Measurements from ENCODE around the gene GCNA.

DNA sequence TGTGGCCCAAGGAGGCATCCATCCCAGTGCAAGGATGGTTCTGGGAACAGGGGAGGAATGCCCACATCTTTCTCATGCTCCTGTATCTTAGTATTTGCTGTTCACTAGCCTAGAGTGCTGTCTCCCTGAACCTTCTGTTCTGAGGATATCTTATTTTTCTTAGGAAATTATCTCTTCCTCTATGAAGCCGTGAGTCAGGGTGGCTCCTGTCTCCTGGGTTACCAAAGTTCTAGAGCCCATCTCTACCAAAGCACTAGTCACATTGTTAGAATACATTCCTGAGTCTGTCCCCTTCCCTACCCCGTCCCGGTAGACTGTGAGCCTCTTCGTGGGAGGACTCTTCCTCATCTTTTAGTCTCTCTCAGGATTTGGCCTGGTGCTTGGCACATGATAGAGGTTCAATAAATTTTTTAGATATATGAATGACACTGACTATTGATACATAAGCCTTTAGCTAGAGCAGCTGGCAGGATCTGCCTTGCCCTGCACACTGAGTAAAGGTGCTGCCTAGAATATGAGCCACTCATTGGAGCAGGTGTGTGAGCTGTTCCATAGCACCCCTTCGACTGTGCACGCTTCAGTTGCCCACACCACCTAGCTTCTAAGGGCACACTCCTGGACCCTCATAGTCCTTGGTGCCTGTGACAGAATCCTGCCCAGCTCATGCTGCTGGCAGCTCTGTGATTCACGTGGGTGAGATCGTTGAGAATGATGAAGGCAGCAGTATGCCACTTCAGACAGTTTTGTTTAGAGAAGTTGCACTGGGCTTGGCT is 26.7 kb downstream of the GCNA start:
- TF ChIP-seq, protein P1, sequence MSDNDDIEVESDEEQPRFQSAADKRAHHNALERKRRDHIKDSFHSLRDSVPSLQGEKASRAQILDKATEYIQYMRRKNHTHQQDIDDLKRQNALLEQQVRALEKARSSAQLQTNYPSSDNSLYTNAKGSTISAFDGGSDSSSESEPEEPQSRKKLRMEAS (IDR thresholded peaks at IDR 0.05; ENCODE audit: low read depth), result no peak
- TF ChIP-seq, protein P2, sequence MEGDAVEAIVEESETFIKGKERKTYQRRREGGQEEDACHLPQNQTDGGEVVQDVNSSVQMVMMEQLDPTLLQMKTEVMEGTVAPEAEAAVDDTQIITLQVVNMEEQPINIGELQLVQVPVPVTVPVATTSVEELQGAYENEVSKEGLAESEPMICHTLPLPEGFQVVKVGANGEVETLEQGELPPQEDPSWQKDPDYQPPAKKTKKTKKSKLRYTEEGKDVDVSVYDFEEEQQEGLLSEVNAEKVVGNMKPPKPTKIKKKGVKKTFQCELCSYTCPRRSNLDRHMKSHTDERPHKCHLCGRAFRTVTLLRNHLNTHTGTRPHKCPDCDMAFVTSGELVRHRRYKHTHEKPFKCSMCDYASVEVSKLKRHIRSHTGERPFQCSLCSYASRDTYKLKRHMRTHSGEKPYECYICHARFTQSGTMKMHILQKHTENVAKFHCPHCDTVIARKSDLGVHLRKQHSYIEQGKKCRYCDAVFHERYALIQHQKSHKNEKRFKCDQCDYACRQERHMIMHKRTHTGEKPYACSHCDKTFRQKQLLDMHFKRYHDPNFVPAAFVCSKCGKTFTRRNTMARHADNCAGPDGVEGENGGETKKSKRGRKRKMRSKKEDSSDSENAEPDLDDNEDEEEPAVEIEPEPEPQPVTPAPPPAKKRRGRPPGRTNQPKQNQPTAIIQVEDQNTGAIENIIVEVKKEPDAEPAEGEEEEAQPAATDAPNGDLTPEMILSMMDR (IDR thresholded peaks at IDR 0.05), result no peak
- no peak for TF ChIP-seq RAD21 (IDR thresholded peaks at IDR 0.05; ENCODE audit: low read length)
- TF ChIP-seq MEF2A (IDR thresholded peaks at IDR 0.05; ENCODE audit: borderline replicate concordance, low read depth), result no peak
- no peak for TF ChIP-seq GABPA (IDR thresholded peaks at IDR 0.05; ENCODE audit: low read depth)
- TF ChIP-seq TEAD4 (IDR thresholded peaks at IDR 0.05; ENCODE audit: borderline replicate concordance, insufficient read depth), result no peak
- TF ChIP-seq SIN3A (IDR thresholded peaks at IDR 0.05; ENCODE audit: borderline replicate concordance, low read depth, low read length), result no peak
- no peak for TF ChIP-seq MXI1 (IDR thresholded peaks at IDR 0.05; ENCODE audit: low read depth, low read length)
- TF ChIP-seq EP300 (IDR thresholded peaks at IDR 0.05; ENCODE audit: borderline replicate concordance in 1 of 2, low read depth in 1 of 2, low read length in 1 of 2), result no peak
- no peak for TF ChIP-seq POLR2AphosphoS5 (IDR thresholded peaks at IDR 0.05; ENCODE audit: low read depth, low read length)
- TF ChIP-seq, protein P3, sequence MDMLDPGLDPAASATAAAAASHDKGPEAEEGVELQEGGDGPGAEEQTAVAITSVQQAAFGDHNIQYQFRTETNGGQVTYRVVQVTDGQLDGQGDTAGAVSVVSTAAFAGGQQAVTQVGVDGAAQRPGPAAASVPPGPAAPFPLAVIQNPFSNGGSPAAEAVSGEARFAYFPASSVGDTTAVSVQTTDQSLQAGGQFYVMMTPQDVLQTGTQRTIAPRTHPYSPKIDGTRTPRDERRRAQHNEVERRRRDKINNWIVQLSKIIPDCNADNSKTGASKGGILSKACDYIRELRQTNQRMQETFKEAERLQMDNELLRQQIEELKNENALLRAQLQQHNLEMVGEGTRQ (IDR thresholded peaks at IDR 0.05; ENCODE audit: borderline replicate concordance, low read depth, low read length), result no peak
- TF ChIP-seq, protein P4, sequence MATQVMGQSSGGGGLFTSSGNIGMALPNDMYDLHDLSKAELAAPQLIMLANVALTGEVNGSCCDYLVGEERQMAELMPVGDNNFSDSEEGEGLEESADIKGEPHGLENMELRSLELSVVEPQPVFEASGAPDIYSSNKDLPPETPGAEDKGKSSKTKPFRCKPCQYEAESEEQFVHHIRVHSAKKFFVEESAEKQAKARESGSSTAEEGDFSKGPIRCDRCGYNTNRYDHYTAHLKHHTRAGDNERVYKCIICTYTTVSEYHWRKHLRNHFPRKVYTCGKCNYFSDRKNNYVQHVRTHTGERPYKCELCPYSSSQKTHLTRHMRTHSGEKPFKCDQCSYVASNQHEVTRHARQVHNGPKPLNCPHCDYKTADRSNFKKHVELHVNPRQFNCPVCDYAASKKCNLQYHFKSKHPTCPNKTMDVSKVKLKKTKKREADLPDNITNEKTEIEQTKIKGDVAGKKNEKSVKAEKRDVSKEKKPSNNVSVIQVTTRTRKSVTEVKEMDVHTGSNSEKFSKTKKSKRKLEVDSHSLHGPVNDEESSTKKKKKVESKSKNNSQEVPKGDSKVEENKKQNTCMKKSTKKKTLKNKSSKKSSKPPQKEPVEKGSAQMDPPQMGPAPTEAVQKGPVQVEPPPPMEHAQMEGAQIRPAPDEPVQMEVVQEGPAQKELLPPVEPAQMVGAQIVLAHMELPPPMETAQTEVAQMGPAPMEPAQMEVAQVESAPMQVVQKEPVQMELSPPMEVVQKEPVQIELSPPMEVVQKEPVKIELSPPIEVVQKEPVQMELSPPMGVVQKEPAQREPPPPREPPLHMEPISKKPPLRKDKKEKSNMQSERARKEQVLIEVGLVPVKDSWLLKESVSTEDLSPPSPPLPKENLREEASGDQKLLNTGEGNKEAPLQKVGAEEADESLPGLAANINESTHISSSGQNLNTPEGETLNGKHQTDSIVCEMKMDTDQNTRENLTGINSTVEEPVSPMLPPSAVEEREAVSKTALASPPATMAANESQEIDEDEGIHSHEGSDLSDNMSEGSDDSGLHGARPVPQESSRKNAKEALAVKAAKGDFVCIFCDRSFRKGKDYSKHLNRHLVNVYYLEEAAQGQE (IDR thresholded peaks at IDR 0.05; ENCODE audit: low read depth, low read length), result no peak
